GM12865 (cell line): ENCODE data around the gene CSRP3.

ENCODE experiments used
- DNase-seq: peaks from one replicate; pipeline ENCODE4 v3.0.0; 2010; ENCODE audit warnings: low read depth
- H3K4me3 ChIP-seq: 2 replicates; pipeline ENCODE4 v1.5.1; 2011; ENCODE audit warnings: mild to moderate bottlenecking, low read depth, low read length, control low read depth
- TF ChIP-seq, protein P1 (sequence below): IDR thresholded peaks from 2 replicates; pipeline ENCODE4 v1.5.1; 2011; ENCODE audit warnings: low read length, control low read depth, low read depth, inconsistent platforms; ENCODE audit not compliant: insufficient read depth; ENCODE audit errors: missing control alignments

The CSRP3 gene

DNA sequence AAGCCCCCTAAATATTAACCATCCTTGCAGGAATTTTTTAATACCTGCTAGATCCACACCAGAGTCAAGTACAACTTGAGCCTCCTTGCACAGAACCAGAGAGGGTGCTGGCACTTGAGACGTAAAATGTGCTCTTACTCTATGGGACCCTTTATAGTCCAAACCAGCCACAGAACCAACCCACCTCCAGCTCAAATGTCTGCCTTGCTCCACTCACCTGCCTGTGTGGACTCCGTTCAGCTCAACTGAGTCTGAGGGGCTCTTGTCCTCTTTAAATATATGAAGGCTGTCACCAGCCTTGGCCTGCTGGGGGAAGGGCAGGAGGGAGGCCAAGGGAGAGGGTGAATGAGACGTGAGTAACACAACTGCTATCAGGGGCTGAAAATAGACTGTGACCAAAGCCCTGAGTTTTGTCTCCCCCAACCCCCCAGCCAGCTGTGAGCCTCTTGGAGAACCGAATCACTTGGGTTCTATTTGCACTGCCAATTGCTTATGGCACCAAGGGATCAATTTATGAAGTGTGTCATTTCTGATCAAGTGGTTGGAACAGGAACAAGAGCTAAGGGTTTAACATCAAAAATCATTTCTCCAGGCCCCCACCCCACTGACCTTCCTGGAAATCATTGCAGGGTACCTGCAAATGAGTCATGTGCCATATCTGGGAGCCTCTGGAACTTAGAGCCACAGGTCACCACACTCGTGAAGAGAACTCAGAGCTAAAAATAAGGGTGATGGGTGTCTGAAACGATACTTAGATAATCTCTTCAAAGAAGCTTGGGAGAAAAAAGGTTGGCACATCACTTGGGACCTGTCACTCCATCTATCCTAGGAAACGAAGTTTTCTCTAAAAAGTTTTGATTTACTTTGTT lies at the start of gene CSRP3:
Gene CSRP3 (minus strand): TSS at position 247 of the 869 bp plus-strand sequence. CDS start 9,535 bp downstream, outside the sequence.
- H3K4me3 ChIP-seq, result no peak within 1 kb of the TSS
- no peak for DNase-seq
- TF ChIP-seq, protein P1, sequence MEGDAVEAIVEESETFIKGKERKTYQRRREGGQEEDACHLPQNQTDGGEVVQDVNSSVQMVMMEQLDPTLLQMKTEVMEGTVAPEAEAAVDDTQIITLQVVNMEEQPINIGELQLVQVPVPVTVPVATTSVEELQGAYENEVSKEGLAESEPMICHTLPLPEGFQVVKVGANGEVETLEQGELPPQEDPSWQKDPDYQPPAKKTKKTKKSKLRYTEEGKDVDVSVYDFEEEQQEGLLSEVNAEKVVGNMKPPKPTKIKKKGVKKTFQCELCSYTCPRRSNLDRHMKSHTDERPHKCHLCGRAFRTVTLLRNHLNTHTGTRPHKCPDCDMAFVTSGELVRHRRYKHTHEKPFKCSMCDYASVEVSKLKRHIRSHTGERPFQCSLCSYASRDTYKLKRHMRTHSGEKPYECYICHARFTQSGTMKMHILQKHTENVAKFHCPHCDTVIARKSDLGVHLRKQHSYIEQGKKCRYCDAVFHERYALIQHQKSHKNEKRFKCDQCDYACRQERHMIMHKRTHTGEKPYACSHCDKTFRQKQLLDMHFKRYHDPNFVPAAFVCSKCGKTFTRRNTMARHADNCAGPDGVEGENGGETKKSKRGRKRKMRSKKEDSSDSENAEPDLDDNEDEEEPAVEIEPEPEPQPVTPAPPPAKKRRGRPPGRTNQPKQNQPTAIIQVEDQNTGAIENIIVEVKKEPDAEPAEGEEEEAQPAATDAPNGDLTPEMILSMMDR, result no peak

DNA sequence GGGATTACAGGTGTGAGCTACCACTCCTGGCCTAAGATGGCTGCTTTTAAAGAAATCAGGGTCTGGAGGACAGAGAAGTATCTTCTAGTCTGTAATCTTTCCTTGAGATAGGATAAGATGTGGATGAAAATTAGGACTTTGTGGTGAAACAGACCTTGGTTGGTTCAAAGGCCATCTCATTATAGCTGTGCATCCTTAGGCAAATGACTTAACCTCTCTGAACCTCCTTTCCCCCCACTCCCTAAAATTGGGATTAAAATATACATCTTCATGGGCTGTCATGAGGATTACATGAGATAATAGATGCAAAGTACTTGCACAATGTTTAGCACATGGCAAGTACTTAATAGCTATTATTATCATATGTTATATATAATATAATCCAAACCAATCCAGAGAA lies 49.8 kb upstream of the CSRP3 start:
- TF ChIP-seq, protein P1, result no peak
- no peak overlapping the region for H3K4me3 ChIP-seq
- no peak for DNase-seq

DNA sequence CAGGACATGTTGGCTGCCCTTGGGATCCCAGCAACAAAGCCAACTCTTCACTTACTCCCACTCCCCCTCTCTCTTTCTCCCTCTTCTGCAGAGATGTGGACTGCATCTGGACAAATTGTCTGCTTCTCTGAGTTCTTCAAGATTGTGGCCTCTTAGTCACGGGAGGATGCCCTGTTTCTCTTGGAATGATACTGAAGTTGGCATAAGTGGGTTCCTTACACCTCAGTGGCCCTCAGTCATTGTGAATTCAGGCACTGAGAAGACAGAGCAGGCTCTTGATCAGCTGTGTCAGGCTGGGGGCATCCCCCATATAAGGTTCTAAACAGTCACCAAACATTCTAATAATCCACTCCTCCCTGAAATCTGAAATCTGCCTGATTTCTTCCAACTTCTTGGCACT lies 45.0 kb upstream of the CSRP3 start:
- H3K4me3 ChIP-seq, result no peak overlapping the region
- DNase-seq, result no peak
- TF ChIP-seq, protein P1, result no peak

DNA sequence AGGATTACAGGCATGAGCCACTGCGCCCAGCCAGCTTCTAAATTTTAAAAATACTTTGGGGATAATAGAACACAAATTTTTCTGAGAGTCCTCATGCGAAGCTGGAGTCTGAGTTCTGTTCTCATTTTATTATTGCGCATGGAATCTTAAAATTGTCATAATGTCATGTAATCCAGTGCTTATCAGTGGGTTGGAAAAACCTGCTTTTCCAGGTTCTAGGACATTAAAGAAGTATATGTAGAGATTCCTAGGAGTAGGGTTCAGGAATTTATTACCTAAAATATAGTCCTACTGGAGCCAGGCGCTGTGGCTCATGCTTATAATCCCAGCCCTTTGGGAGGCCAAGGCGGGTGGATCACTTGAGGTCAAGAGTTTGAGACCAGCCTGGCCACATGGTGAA lies 43.6 kb upstream of the CSRP3 start:
- H3K4me3 ChIP-seq, result no peak overlapping the region
- TF ChIP-seq, protein P1, result no peak
- DNase-seq, result no peak

DNA sequence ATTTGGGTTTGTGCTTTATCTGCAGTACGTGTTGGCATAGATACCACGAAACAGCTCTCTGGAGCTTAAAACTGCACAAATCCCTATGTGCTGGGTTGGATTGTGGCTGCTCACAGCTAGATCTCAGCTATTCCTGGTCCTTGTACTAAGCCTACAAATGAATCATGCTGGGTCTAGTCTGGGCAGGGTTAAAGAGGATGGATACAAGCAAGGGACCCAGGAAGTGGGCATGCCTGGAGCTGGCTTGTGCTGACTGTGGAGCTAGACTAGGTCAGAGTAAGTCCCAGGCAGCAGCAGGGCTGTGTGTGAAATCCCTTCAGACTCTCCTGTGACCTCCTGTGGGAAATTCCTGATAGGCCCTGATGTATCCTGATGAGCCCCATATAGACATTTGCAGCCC lies 42.8 kb upstream of the CSRP3 start:
- no peak overlapping the region for H3K4me3 ChIP-seq
- DNase-seq, result no peak
- TF ChIP-seq, protein P1, result no peak

DNA sequence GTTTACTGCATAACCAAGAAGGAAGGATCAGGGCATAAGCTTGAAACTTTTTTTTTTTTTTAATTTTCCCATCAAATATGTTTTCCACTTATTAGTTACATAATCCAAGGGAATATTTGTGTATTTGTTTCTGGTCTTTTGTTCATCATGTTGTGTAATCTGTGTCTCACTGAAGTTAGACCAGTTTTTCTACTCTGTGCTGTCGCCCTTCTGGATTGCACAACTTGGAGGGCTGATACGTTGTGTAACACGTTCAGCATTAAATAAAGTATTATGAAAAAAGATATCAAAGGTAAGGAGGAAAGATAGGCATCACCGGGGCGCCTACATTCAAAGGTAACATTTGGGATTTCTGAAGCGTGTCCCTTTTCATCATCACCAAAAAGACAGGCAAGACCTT lies 42.3 kb upstream of the CSRP3 start:
- DNase-seq, result no peak
- no peak overlapping the region for H3K4me3 ChIP-seq

DNA sequence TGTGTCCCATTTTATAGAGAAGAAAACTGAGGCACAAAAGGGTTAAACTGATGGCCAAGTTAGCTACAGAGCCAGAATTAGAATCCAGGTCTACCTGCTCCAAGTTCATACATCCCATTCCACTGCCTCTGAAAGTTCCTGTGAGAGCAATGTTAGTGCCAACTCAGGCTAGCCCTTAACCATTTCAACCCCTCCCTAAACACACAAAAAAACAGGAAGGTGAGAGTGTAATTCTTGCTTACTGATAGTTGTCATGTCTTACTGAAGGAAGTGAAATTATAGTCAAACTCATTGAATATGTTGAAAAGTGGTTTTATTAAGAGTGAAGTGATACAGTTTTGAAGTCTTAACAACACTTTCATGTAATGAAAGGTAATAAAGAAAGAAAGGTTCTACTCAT lies 41.8 kb upstream of the CSRP3 start:
- H3K4me3 ChIP-seq, result no peak overlapping the region
- TF ChIP-seq, protein P1, result no peak
- no peak for DNase-seq

More for the DNA sequence above, 42.3 kb upstream of the CSRP3 start:
- TF ChIP-seq, protein P1, result no peak
